HepG2 (cell line): Measurements from ENCODE around the gene SACS.
"Not testable (repeated sequence)": the region's sequence is repeated elsewhere in the genome, so short reads cannot be mapped to it uniquely, and the experiment has no call there.

Experiments used
- ETV5 ChIP-seq: IDR thresholded peaks from 2 replicates; pipeline ENCODE4 v1.6.1; 2018; ENCODE audit warnings: missing biosample characterization, missing genetic modification reagents, inconsistent platforms, borderline replicate concordance
- POLR2A ChIP-seq, 2 experiments: IDR thresholded peaks; 2 replicates each; pipeline ENCODE4 v1.6.1; 2011; ENCODE audit warnings: low read depth in 2 of 2, low read length in 2 of 2, mild to moderate bottlenecking in 1 of 2, moderate library complexity in 1 of 2; ENCODE audit not compliant: insufficient read depth in 1 of 2
- TF ChIP-seq, protein P1 (sequence below): sonication (generic); formaldehyde crosslinking; IDR thresholded peaks from 2 replicates; pipeline ENCODE4 v1.4.0; 2020; ENCODE audit warnings: missing genetic modification reagents

DNA sequence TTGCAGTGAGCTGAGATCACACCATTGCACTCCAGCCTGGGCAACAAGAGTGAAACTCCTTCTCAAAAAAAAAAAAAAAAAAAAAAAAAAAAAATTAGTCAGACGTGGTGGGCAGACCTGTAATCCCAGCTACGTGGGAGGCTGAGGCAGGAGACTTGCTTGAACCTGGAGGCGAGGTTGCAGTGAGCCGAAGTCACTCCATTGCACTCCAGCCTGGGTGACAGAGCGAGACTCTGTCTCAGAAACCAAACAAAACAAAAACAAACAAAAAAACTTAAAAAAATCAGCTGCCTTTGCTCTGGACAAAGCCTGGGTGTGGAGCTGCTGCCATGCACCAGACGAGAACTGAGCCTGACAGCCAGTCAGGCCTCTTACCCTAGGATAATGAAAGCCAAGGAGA, 6.8 kb upstream of the SACS start:
- TF ChIP-seq, protein P1, sequence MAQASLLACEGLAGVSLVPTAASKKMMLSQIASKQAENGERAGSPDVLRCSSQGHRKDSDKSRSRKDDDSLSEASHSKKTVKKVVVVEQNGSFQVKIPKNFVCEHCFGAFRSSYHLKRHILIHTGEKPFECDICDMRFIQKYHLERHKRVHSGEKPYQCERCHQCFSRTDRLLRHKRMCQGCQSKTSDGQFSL (CRISPR knock-in tag) = not testable (repeated sequence)
- not testable (repeated sequence) for TF ChIP-seq ETV5 (CRISPR knock-in tag); POLR2A (IDR thresholded peaks at IDR 0.05; ENCODE audit: insufficient read depth in 1 of 2, low read depth in 2 of 2, low read length in 2 of 2)
